Lung (tissue), 12 donors: ENCODE results near the gene HIP1R. TPM values are rescaled to one million over a fixed set of nuclear protein-coding genes. Genes with fewer than 3 reads are reported as not detected.

Experiments
- ATAC-seq: fragments of 200-7000 bp; cut with Tn5 transposase; one replicate; pipeline ENCODE4 v1.9.1; 2020; ENCODE audit warnings: moderate number of reproducible peaks; ENCODE audit not compliant: insufficient read depth, low FRiP score
- DNase-seq, 3 donors: peaks; one replicate each; pipeline ENCODE4 v3.0.0-alpha.2; 2013 to 2017
- H3K27ac ChIP-seq, 2 donors: one replicate each; pipeline ENCODE4 v1.5.1; 2013; ENCODE audit warnings: mild to moderate bottlenecking in 2 of 2, moderate library complexity in 2 of 2, control low read depth in 1 of 2, inconsistent platforms in 1 of 2, low read depth in 1 of 2, low read length in 1 of 2
- H3K27me3 ChIP-seq, 3 donors: one replicate each; pipeline ENCODE4 v1.5.1; 2013; ENCODE audit warnings: low read length in 2 of 3; ENCODE audit not compliant: control insufficient read depth in 3 of 3, insufficient read depth in 3 of 3
- H3K36me3 ChIP-seq, 4 donors: one replicate each; pipeline ENCODE4 v1.5.1; 2013; ENCODE audit warnings: low read length in 4 of 4, mild to moderate bottlenecking in 1 of 4, moderate library complexity in 1 of 4; ENCODE audit not compliant: control insufficient read depth in 4 of 4, insufficient read depth in 4 of 4
- H3K4me1 ChIP-seq, 5 donors: one replicate each; pipeline ENCODE4 v1.5.1; 2013; ENCODE audit warnings: low read length in 5 of 5, mild to moderate bottlenecking in 2 of 5, moderate library complexity in 1 of 5; ENCODE audit not compliant: control insufficient read depth in 5 of 5, insufficient read depth in 5 of 5
- H3K4me3 ChIP-seq: one replicate; pipeline ENCODE4 v1.5.1; 2013; ENCODE audit warnings: mild to moderate bottlenecking, control low read depth, moderate library complexity
- H3K9ac ChIP-seq, 2 donors: one replicate each; pipeline ENCODE4 v1.5.1; 2013; ENCODE audit warnings: low read length in 2 of 2, control low read depth in 1 of 2; ENCODE audit not compliant: insufficient read depth in 1 of 2
- H3K9me3 ChIP-seq, 4 donors: one replicate each; pipeline ENCODE4 v1.5.1; 2013; ENCODE audit warnings: low read length in 3 of 4, mild to moderate bottlenecking in 1 of 4, moderate library complexity in 1 of 4; ENCODE audit not compliant: control insufficient read depth in 4 of 4, insufficient read depth in 3 of 4
- CTCF ChIP-seq: IDR thresholded peaks from 2 replicates; pipeline ENCODE4 v1.5.1; 2012; ENCODE audit warnings: mild to moderate bottlenecking; ENCODE audit errors: control extremely low read depth, extremely low read depth
- WGBS, 2 donors: extraction: QIAGEN DNeasy Blood & Tissue Kit; methylation state at CpG; one replicate each; pipeline ENCODE4 v1.1.7; 2013; 5-methylcytosine and 5-hydroxymethylcytosine counted together
- polyA plus RNA-seq, 2 donors: library from polyadenylated mRNA; stranded (reverse); fragments of 200-250 nt; gene quantifications; one replicate each; pipeline ENCODE4 v1.2.1, GENCODE V29; 2013
- total RNA-seq, 2 donors: library from RNA; depleted of rRNA in 1 of 2; stranded (reverse); fragments of >200 nt in 1 of 2; gene quantifications; one replicate each; pipeline ENCODE4 v1.2.1, GENCODE V29; 2014 to 2021
- donor health status: control.
- donor health status: control.
- donor health status: Bipolar disorder and iron deficiency.
- donor health status: healthy.
- donor health status: DM: yes; HTN: yes; CAD: no.

HIP1R gene
- total and polyA plus RNA-seq, 4 donors: 33.8 to 56.3 (median 35.4) TPM

GRCh38 chr12:122866379-122866778 is 31.1 kb downstream of the HIP1R start:
- H3K4me1 ChIP-seq: peaks cover 0 to 19% (median 12%) of the 10 kb centered on the region in 5 donors
- H3K27me3 ChIP-seq: no peaks in the 10 kb centered on the region
- ATAC-seq: no peak
- no peak overlapping the region for H3K9ac ChIP-seq
- WGBS, 2 donors: 93 to 94% methylated on average over 17 of the region's 17 CpGs
- no peak overlapping the region for H3K4me3 ChIP-seq
- H3K36me3 ChIP-seq: peaks cover 0 to 50% (median 25%) of the 10 kb centered on the region in 4 donors
- DNase-seq: no peak
- peak overlapping the region in 1 of 2 donors; percentile 38 for H3K27ac ChIP-seq
- TF ChIP-seq CTCF: no peak
- no peaks in the 10 kb centered on the region for H3K9me3 ChIP-seq

GRCh38 chr12:122866950-122867607 is 31.8 kb downstream of the HIP1R start:
- no peaks in the 10 kb centered on the region for H3K27me3 ChIP-seq
- no peak for DNase-seq
- no peak for ATAC-seq
- TF ChIP-seq CTCF: no peak
- peaks cover 0 to 50% (median 25%) of the 10 kb centered on the region in 4 donors for H3K36me3 ChIP-seq
- peak overlapping the region; percentile 85 to 88 for H3K27ac ChIP-seq
- H3K4me1 ChIP-seq: peaks cover 4 to 22% (median 19%) of the 10 kb centered on the region in 5 donors
- WGBS, 2 donors: 91 to 92% methylated on average over 35 to 36 of the region's 36 CpGs
- no peak overlapping the region for H3K9ac ChIP-seq
- no peaks in the 10 kb centered on the region for H3K9me3 ChIP-seq
- H3K4me3 ChIP-seq: no peak overlapping the region

GRCh38 chr12:122867691-122868461 is 32.6 kb downstream of the HIP1R start:
- no peaks in the 10 kb centered on the region for H3K9me3 ChIP-seq

More at GRCh38 chr12:122867691-122868461, 32.6 kb downstream of the HIP1R start:
- no peak for ATAC-seq
- Histone ChIP-seq H3K4me3 (no peak overlapping the region), H3K27me3 (no peaks in the 10 kb centered on the region), H3K36me3 (peaks cover 0 to 50% (median 25%) of the 10 kb centered on the region in 4 donors), H3K27ac (peak overlapping the region; percentile 85 to 88), H3K9ac (no peak overlapping the region), H3K4me1 (peaks cover 12 to 29% (median 22%) of the 10 kb centered on the region in 5 donors)
- no peak for DNase-seq
- WGBS, 2 donors: 77 to 89% methylated on average over 33 of the region's 33 CpGs
- no peak for TF ChIP-seq CTCF
